ENCODE measurements around the gene JOSD1. TPM values are rescaled to one million over a fixed set of nuclear protein-coding genes. Genes with fewer than 3 reads are reported as not detected.

JOSD1 gene
- total and polyA plus RNA-seq, 2 donors (not counting 3 experiments of a cell fraction or from before 2014, with no cell fraction given), result 61.7 to 73.1 TPM

GRCh38 chr22:38710351-38710750 is 9.6 kb upstream of the JOSD1 start:
- no peak for DNase-seq (ENCODE audit: low read depth, low spot score)
- no TSS peak for BruUV-seq (replicated peaks)

More at GRCh38 chr22:38710351-38710750, 9.6 kb upstream of the JOSD1 start:
- intact Hi-C loops (cut with micrococcal nuclease) (no loop called here), dilution Hi-C loops (cut with MboI; ENCODE audit: extremely low pct_ligation_motif_present, low sequenced_read_pairs) (no loop called here)
- peaks cover 0 to 3% of the 10 kb centered on the region in 2 experiments for H3K36me3 ChIP-seq (ENCODE audit: control insufficient read depth in 2 of 2, extremely low read depth in 1 of 2, insufficient read depth in 2 of 2, low read length in 2 of 2)
- no peaks in the 10 kb centered on the region for H3K27me3 ChIP-seq (ENCODE audit: control insufficient read depth in 2 of 2, insufficient read depth in 2 of 2, low read length in 2 of 2)
- no peak overlapping the region for H2AFZ ChIP-seq (ENCODE audit: low read depth, low read length)
- H3K4me2 ChIP-seq (ENCODE audit: insufficient read depth, low read length), result no peak overlapping the region
- H3K9me3 ChIP-seq (replicated peaks; ENCODE audit: control insufficient read depth, insufficient read depth, low read length), result no peaks in the 10 kb centered on the region
- no peaks in the 10 kb centered on the region for H3K9me1 ChIP-seq (replicated peaks; ENCODE audit: control insufficient read depth, extremely low read depth, insufficient read depth, low read length)
- H3K79me2 ChIP-seq (ENCODE audit: control insufficient read depth, insufficient read depth, low read length), result peaks cover 88% of the 10 kb centered on the region
- no peak overlapping the region for H3K9ac ChIP-seq (replicated peaks; ENCODE audit: extremely low read depth, insufficient read depth, low read length)
- no peak overlapping the region for H3K27ac ChIP-seq (ENCODE audit: insufficient read depth, low read depth, low read length)
- no peak overlapping the region for H3K4me3 ChIP-seq (replicated peaks in 1 of 3; ENCODE audit: insufficient read depth in 1 of 3, low read depth in 1 of 3, low read length in 3 of 3)
- H4K20me1 ChIP-seq (replicated peaks; ENCODE audit: control insufficient read depth, extremely low read depth, insufficient read depth, low read length), result peaks cover 7% of the 10 kb centered on the region
- peaks cover 20% of the 10 kb centered on the region for H3K4me1 ChIP-seq (ENCODE audit: control insufficient read depth, extremely low read depth, insufficient read depth, low read length)
- TF ChIP-seq MAX (IDR thresholded peaks at IDR 0.05; ENCODE audit: insufficient read depth, insufficient read length), result no peak
- no peak for TF ChIP-seq FOS (IDR thresholded peaks at IDR 0.05; ENCODE audit: borderline replicate concordance, insufficient read depth, low read length)
- no peak for TF ChIP-seq JUN (IDR thresholded peaks at IDR 0.05; ENCODE audit: borderline replicate concordance, insufficient read depth, insufficient read length, low read depth)
- TF ChIP-seq EZH2 (IDR thresholded peaks at IDR 0.05; ENCODE audit: borderline replicate concordance, low read depth, low read length, severe bottlenecking), result no peak
- TF ChIP-seq CTCF (IDR thresholded peaks at IDR 0.05; ENCODE audit: extremely low read depth in 1 of 2, insufficient read depth in 1 of 2, low read depth in 1 of 2, low read length in 2 of 2), result no peak
- no peak for TF ChIP-seq POLR2AphosphoS5 (IDR thresholded peaks at IDR 0.05; ENCODE audit: insufficient read depth, low read depth, low read length)
- TF ChIP-seq POLR2A (IDR thresholded peaks at IDR 0.05; ENCODE audit: low read depth, low read length), result no peak
- no peak for TF ChIP-seq GATA2 (IDR thresholded peaks at IDR 0.05; ENCODE audit: insufficient read depth, insufficient read length, low read depth, low read length)
- TF ChIP-seq MYC (IDR thresholded peaks at IDR 0.05; ENCODE audit: low read depth, low read length), result no peak
- POLR2A ChIA-PET, result no interaction called here
- no peak for FAIRE-seq
- CTCF ChIA-PET, result interaction anchor here (0.6 kb wide), 1 partner anchor 14 kb away, joined by 3 read pairs; no protein-coding TSS in a partner anchor
